Endothelial cell of umbilical vein (primary cell): ENCODE measurements around the gene UBE2L6. TPM values are rescaled to one million over a fixed set of nuclear protein-coding genes. Genes with fewer than 3 reads are reported as not detected.

Experiments used
- BruUV-seq: library from RNA; stranded (reverse); fragments of 400-500 nt; replicated peaks from 2 replicates; lab custom pipeline; 2021; lab: Mats Ljungman, UMichigan
- CTCF ChIA-PET: fragments of 300-600, 350-600 bp; sonication (Branson Sonifier 250); formaldehyde crosslinking; loops from one replicate; lab custom pipeline; 2021; ENCODE audit warnings: antibody characterized with exemption, inconsistent platforms; lab: Charles Lee
- POLR2A ChIA-PET: fragments of 300-600, 350-600 bp; sonication (Branson Sonifier 250); formaldehyde crosslinking; loops from one replicate; lab custom pipeline; 2021; ENCODE audit warnings: antibody characterized with exemption, inconsistent platforms; lab: Charles Lee
- DNase-seq: peaks from one replicate; pipeline ENCODE4 v3.0.0-alpha.2; 2011; ENCODE audit warnings: low read depth, low spot score
- FAIRE-seq: peaks from 2 replicates; lab custom pipeline; 2011; peaks lifted over from hg19 to GRCh38; lab: Jason Lieb, UNC
- H2AFZ ChIP-seq: 2 replicates; pipeline ENCODE4 v1.6.0; 2012; ENCODE audit warnings: low read depth, low read length, control low read depth, inconsistent platforms
- H3K27ac ChIP-seq: 2 replicates; pipeline ENCODE4 v1.5.1; 2011; ENCODE audit warnings: low read depth, mild to moderate bottlenecking, control low read depth, low read length, moderate library complexity; ENCODE audit not compliant: insufficient read depth
- H3K27me3 ChIP-seq, 2 experiments: 2 replicates each; pipeline versions ENCODE4 v1.6.0 to v1.6.1; 2011; ENCODE audit warnings: low read length in 2 of 2, mixed read lengths in 1 of 2; ENCODE audit not compliant: control insufficient read depth in 2 of 2, insufficient read depth in 2 of 2
- H3K36me3 ChIP-seq, 2 experiments: 2 replicates in 1 of 2; 3 replicates in 1 of 2; pipeline ENCODE4 v1.5.1; 2011; ENCODE audit warnings: low read length in 2 of 2, mild to moderate bottlenecking in 1 of 2, moderate library complexity in 1 of 2; ENCODE audit not compliant: control insufficient read depth in 2 of 2, insufficient read depth in 2 of 2; ENCODE audit errors: extremely low read depth in 1 of 2
- H3K4me1 ChIP-seq: 3 replicates; pipeline ENCODE4 v1.5.1; 2011; ENCODE audit warnings: mild to moderate bottlenecking, low read length; ENCODE audit not compliant: control insufficient read depth, insufficient read depth; ENCODE audit errors: extremely low read depth
- H3K4me2 ChIP-seq: 2 replicates; pipeline ENCODE4 v1.6.1; 2011; ENCODE audit warnings: low read length, control low read depth, mixed read lengths; ENCODE audit not compliant: insufficient read depth
- H3K4me3 ChIP-seq, 3 experiments: fragments of 200-600 bp in 1 of 3; sonication (generic), shearing (Covaris generic) in 1 of 3; replicated peaks in 1 of 3; 2 replicates each; pipeline ENCODE4 v1.5.1; 2011 to 2016; ENCODE audit warnings: control low read depth in 3 of 3, low read length in 3 of 3, mild to moderate bottlenecking in 2 of 3, inconsistent platforms in 1 of 3, low read depth in 1 of 3, moderate library complexity in 1 of 3; ENCODE audit not compliant: insufficient read depth in 1 of 3
- H3K79me2 ChIP-seq: 2 replicates; pipeline ENCODE4 v1.6.0; 2012; ENCODE audit warnings: low read length, inconsistent platforms; ENCODE audit not compliant: control insufficient read depth, insufficient read depth
- H3K9ac ChIP-seq: replicated peaks from 2 replicates; pipeline ENCODE3; 2011; ENCODE audit warnings: low read length, control low read depth; ENCODE audit not compliant: insufficient read depth; ENCODE audit errors: extremely low read depth
- H3K9me1 ChIP-seq: replicated peaks from 3 replicates; pipeline ENCODE4 v1.6.0; 2011; ENCODE audit warnings: mild to moderate bottlenecking, low read length; ENCODE audit not compliant: control insufficient read depth, insufficient read depth; ENCODE audit errors: extremely low read depth
- H3K9me3 ChIP-seq: replicated peaks from 2 replicates; pipeline ENCODE4 v1.5.1; 2012; ENCODE audit warnings: low read length, inconsistent platforms; ENCODE audit not compliant: control insufficient read depth, insufficient read depth
- H4K20me1 ChIP-seq: replicated peaks from 2 replicates; pipeline ENCODE3; 2011; ENCODE audit warnings: mild to moderate bottlenecking, low read length; ENCODE audit not compliant: control insufficient read depth, insufficient read depth; ENCODE audit errors: extremely low read depth
- CTCF ChIP-seq, 2 donors: IDR thresholded peaks; 1 replicate in 1 of 2; 2 replicates in 1 of 2; pipeline ENCODE4 v1.5.1; 2011; ENCODE audit warnings: low read length in 2 of 2, mild to moderate bottlenecking in 2 of 2, moderate library complexity in 2 of 2, control low read depth in 1 of 2, inconsistent platforms in 1 of 2, low read depth in 1 of 2; ENCODE audit not compliant: insufficient read depth in 1 of 2; ENCODE audit errors: extremely low read depth in 1 of 2
- EZH2 ChIP-seq: IDR thresholded peaks from 2 replicates; pipeline ENCODE4 v1.6.1; 2012; ENCODE audit warnings: borderline replicate concordance, low read depth, mild to moderate bottlenecking, moderate library complexity, low read length, inconsistent platforms; ENCODE audit not compliant: severe bottlenecking
- FOS ChIP-seq: IDR thresholded peaks from 2 replicates; pipeline ENCODE4 v1.6.1; 2011; ENCODE audit warnings: mild to moderate bottlenecking, low read length, moderate library complexity, borderline replicate concordance; ENCODE audit not compliant: insufficient read depth
- GATA2 ChIP-seq: IDR thresholded peaks from 2 replicates; pipeline ENCODE4 v1.7.0; 2011; ENCODE audit warnings: low read depth, mild to moderate bottlenecking, moderate library complexity, mixed read lengths, low read length; ENCODE audit not compliant: insufficient read length, insufficient read depth
- JUN ChIP-seq: IDR thresholded peaks from 2 replicates; pipeline ENCODE4 v1.6.1; 2011; ENCODE audit warnings: borderline replicate concordance, low read depth; ENCODE audit not compliant: insufficient read length, insufficient read depth
- MAX ChIP-seq: IDR thresholded peaks from 2 replicates; pipeline ENCODE4 v1.6.1; 2011; ENCODE audit not compliant: insufficient read depth, insufficient read length
- MYC ChIP-seq: IDR thresholded peaks from one replicate; pipeline ENCODE4 v1.6.1; 2011; ENCODE audit warnings: mild to moderate bottlenecking, low read depth, low read length
- POLR2A ChIP-seq: IDR thresholded peaks from 2 replicates; pipeline ENCODE4 v1.6.1; 2012; ENCODE audit warnings: low read depth, mild to moderate bottlenecking, control low read depth, low read length
- POLR2AphosphoS5 ChIP-seq: IDR thresholded peaks from 2 replicates; pipeline ENCODE4 v1.6.1; 2012; ENCODE audit warnings: low read depth, mild to moderate bottlenecking, control low read depth, low read length, moderate library complexity; ENCODE audit not compliant: insufficient read depth
- dilution Hi-C: fragments of 300-500 bp; cut with MboI; formaldehyde crosslinking; loops from one replicate; pipeline ENCODE4 v1.15.0; 2019; ENCODE audit warnings: low sequenced_read_pairs; ENCODE audit not compliant: extremely low pct_ligation_motif_present
- intact Hi-C: fragments of 100-400 bp; cut with micrococcal nuclease; formaldehyde crosslinking; loops from one replicate; pipeline ENCODE4 v1.10.0; 2022
- polyA plus RNA-seq, 4 experiments: library from polyadenylated mRNA; depleted of rRNA in 3 of 4; stranded (reverse) in 3 of 4; unstranded in 1 of 4; fragments of >200 nt; gene quantifications; 2 replicates each; pipeline versions ENCODE4 v1.2.1 to v1.2.3, GENCODE V29; 2011 to 2012; ENCODE audit warnings: missing spikeins in 1 of 4
- total RNA-seq: library from RNA; stranded (reverse); gene quantifications from 2 replicates; pipeline ENCODE4 v1.2.3, GENCODE V29; 2021

The UBE2L6 gene
- total and polyA plus RNA-seq, 2 donors (not counting 3 experiments of a cell fraction or from before 2014, with no cell fraction given), result 22.3 to 25.2 TPM

- FAIRE-seq, result no peak
- DNase-seq, result no peak
- Histone ChIP-seq H4K20me1 (no peaks in the 10 kb centered on the region), H3K4me2 (no peak overlapping the region), H3K27me3 (no peaks in the 10 kb centered on the region), H3K9me3 (no peaks in the 10 kb centered on the region), H3K27ac (no peak overlapping the region), H3K4me1 (peaks cover 5% of the 10 kb centered on the region), H2AFZ (no peak overlapping the region), H3K4me3 (no peak overlapping the region), H3K9ac (no peak overlapping the region), H3K79me2 (no peaks in the 10 kb centered on the region), H3K9me1 (no peaks in the 10 kb centered on the region), H3K36me3 (no peaks in the 10 kb centered on the region)
- BruUV-seq, result no TSS peak
- TF ChIP-seq GATA2 (no peak), MYC (no peak), MAX (no peak), FOS (no peak), CTCF (IDR thresholded peaks at IDR 0.05; ENCODE audit: extremely low read depth in 1 of 2, insufficient read depth in 1 of 2, low read depth in 1 of 2, low read length in 2 of 2) (no peak), EZH2 (no peak), POLR2AphosphoS5 (no peak), POLR2A (no peak), JUN (no peak)
- dilution Hi-C loops, result no loop called here
- intact Hi-C loops, result no loop called here
- POLR2A ChIA-PET, result interaction anchor here (0.6 kb wide), 1 partner anchor 18 kb away, joined by 3 read pairs; no protein-coding TSS in a partner anchor
- CTCF ChIA-PET, result interaction anchor here (1.1 to 8.2 kb wide), 3 partner anchors 11 to 33 kb away, joined by 3 to 95 read pairs (median 6); partner anchors contain the start of gene SMTNL1
Measured at GRCh38 chr11:57504511-57504910, 63.0 kb downstream of the UBE2L6 start.
